Vagina (tissue), 2 donors: ENCODE data around the gene CALN1.

Experiments
- CTCF ChIP-seq, 3 experiments: fragments of 450-650 bp in 2 of 3; fragments of 200-600 bp in 1 of 3; sonication (generic) in 1 of 3; IDR thresholded peaks; one replicate each; pipeline ENCODE4 v1.5.1; 2017 to 2019; ENCODE audit warnings: antibody characterized with exemption in 3 of 3, mild to moderate bottlenecking in 2 of 3, moderate library complexity in 2 of 3
- POLR2A ChIP-seq, 2 donors: fragments of 450-650 bp; IDR thresholded peaks; one replicate each; pipeline ENCODE4 v1.6.1; 2017; ENCODE audit warnings: antibody characterized with exemption in 2 of 2, mild to moderate bottlenecking in 2 of 2, moderate library complexity in 2 of 2
- POLR2AphosphoS5 ChIP-seq, 2 donors: sonication (generic); formaldehyde crosslinking; IDR thresholded peaks; one replicate each; pipeline ENCODE4 v1.9.0; 2017; ENCODE audit warnings: antibody characterized with exemption in 2 of 2, mild to moderate bottlenecking in 2 of 2, low read depth in 1 of 2; ENCODE audit not compliant: insufficient read depth in 1 of 2

DNA sequence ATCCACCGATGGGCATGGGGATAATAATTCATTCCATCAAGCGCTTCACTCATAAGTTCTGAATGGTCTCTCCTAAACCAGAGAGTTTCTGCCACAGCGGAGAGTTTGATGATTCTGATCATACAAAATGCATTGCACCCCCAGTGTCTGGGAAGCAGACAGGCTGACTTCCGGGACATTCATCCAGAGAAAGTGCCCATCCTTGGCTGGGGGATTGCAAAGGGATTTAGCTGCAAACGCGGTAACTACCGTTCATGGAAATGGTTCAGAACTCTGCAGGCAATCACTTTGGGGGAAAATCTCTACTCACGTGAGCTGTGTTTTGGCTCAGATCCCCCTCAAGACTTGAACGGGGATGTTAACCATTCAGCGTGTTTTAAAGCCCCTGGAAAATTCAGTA is 33.4 kb upstream of the CALN1 start:
- TF ChIP-seq CTCF (IDR thresholded peaks at IDR 0.05) (no peak), POLR2AphosphoS5 (IDR thresholded peaks at IDR 0.05; ENCODE audit: insufficient read depth in 1 of 2, low read depth in 1 of 2) (no peak), POLR2A (IDR thresholded peaks at IDR 0.05) (no peak)
